HG03025 (cell line): ENCODE measurements around the gene NUDT15.
"Not testable (repeated sequence)": the region's sequence is repeated elsewhere in the genome, so short reads cannot be mapped to it uniquely, and the experiment has no call there.

Experiments
- ATAC-seq: cut with Tn5 transposase; IDR thresholded peaks from one replicate; pipeline ENCODE4 v1.9.1; 2021; ENCODE audit warnings: mild to moderate bottlenecking, moderate library complexity; ENCODE audit not compliant: unreplicated experiment, low FRiP score

The NUDT15 gene

DNA sequence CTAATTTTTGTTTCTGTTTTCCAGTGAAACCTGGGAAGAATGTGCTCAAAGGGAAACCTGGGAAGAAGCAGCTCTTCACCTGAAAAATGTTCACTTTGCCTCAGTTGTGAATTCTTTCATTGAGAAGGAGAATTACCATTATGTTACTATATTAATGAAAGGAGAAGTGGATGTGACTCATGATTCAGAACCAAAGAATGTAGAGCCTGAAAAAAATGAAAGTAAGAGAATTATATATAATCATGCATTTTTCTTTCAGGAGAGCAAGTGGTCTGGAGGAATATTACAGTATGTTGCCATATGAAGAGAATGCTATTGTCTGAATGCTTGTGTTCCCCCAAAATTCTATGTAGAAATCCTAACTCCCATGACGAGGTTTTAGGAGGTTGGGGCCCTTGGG, 3.4 kb downstream of the NUDT15 start:
- no peak for ATAC-seq

- ATAC-seq = no peak
Measured at GRCh38 chr13:48042894-48043293, 5.4 kb downstream of the NUDT15 start.

DNA sequence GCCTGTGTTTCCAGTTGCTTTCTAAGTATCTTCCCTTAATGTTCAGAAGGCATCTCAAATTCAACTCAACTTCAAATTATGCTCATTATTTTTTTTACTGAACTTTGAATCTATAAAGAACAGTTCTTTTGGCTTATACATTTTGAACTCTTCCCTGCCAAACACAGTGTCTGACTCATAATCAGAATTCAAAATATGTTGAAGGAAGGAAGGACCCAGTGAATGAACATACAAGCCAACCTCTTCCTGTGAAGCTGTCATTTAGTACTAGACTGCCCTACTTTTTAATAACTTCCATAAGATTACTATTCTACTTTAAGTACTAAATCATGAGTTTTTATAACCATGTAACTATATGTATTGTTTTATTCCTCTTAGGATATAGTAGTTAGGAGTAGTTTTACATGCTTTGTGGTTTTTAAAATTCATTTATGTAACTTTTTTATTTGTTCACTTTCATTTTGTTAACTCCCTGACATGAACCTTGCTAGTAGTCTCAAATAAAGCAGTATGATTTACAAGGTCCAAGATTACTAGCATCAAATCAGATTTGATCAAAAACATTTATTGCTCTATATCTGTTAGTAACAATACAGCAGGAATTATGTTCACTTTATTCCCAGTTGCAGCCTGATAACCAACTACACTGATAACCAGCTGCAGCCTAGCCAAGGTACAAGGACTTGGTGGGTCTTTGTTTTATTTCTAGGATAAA, 6.4 kb downstream of the NUDT15 start:
- no peak for ATAC-seq

DNA sequence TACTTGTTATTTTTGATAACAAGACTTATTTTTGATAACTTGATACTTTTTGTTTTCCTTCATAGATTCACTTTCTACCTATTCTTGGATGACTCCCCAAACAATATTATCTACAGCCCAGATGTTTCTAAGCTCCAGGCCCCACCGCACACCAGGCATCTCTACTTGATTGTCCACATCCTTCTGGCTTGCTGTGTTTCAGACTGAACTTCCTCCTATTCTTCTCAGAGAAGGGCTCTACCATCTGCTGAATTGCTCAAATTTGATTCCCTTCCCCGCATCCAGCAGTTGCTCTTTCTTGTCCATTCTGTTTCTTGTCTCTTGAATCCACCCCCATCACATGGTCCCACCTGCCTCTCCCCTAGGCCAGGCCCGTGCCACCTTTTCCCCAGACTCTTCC, 13.0 kb downstream of the NUDT15 start:
- no peak for ATAC-seq

DNA sequence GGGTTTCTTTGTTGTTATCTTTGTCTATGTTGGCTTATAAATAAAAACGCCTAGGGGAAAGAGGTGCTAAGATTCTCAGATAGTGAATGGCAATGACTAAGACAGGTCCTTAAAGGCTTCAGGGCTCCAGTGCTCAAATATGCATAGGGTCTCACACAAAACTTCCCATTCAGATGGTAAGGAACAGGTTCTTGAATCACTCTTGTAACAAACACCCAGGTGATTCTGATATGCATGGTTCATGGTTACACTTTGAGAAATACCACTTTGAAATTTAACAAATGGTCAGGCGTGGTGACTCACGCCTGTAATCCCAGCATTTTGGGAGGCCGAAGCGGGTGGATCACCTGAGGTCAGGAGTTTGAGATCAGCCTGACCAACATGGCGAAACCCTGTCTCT, 17.1 kb downstream of the NUDT15 start:
- ATAC-seq = no peak

GRCh38 chr13:48055712-48056111, 18.2 kb downstream of the NUDT15 start:
- ATAC-seq = no peak

GRCh38 chr13:48058536-48058935, 21.0 kb downstream of the NUDT15 start:
- not testable (repeated sequence) for ATAC-seq

- ATAC-seq = not testable (repeated sequence)
Measured at GRCh38 chr13:48059951-48060350, 22.4 kb downstream of the NUDT15 start.

DNA sequence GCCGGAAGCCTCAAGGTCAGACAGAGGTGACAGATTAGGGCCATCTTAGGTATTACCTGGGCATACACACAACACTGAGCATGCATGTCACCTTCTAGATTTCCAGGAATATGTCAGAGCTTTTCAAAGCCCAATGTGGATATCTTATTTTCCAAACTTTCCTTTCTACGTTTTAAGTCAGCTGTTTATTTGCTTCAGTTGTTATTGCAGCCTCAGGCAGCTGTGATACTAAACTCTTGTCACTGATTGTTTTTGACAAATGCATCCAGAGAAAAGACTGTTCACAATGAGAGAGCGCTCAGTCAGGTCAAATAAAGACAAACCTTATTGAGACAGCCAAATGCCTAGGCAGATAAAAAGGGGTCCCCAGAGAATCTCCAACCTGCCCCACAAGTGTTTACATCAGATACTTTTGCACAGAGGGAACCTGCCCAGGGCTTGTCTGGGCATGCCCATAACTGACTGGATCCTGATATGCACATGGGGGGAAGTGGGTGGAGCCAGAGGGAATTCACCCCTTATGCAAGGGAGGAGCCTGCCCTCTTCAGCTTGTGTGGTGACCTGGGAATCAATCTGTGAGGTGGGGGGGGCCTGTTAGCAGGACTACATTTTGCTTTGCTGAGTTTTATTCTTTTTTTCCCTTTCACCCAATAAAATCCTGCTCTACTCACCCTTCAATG, 28.9 kb downstream of the NUDT15 start:
- ATAC-seq = no peak

- no peak for ATAC-seq
Measured at GRCh38 chr13:48068036-48068435, 30.5 kb downstream of the NUDT15 start.

DNA sequence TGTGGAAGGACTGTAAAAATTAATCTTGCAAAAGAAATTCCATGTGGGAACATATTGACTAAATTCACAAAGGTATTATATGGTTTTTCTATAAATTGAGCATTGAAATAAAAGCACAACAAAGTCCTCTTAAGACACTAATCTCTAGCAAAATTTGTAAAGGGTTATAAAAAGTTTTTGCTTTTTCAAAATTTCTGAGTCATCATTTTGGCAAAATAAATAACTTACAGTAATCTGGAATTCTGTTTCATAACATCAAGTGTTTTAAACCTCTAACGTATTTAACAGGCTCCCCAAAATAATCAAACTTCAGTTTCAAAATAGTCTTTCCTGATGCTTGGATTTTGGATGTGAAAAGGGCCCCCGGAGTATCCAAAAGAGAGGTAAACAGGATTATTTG, 31.4 kb downstream of the NUDT15 start:
- no peak for ATAC-seq

DNA sequence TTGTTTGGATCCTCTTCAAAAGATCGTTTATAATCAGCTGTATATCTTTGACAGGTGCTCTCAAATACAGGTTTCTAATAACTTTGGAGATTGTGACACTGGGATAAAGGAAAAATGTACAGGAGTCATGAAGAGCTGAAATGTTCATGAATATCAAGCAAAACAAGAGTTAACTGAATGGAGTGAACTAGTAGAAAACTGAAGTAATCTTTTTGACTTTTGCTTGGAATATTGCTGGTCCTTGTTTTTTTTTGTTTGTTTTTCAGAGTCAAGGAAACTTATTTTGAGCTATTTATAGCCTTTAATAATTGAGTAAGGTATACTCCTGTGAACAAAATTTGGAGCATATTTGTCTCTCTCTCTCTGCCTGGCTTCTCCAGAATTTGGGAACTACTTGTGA, 32.0 kb downstream of the NUDT15 start:
- no peak for ATAC-seq

DNA sequence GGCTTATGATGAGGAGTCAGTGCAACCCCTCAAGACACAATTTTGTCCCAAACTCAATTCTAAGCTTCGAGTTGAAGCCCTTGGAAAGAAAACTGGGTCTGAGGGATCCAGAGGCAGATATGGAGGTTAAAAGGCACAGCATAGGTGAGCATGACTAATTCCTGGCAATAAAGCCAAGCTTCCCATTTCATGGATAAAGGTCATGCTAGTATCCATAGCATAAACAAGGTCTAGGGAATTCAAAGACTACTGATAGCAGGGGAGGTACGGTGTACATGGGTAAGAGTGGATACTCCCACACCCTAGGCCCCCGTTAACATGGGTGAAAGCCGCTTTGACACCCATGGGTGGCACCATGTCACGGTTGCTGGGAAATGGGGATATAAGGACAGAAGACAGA, 33.4 kb downstream of the NUDT15 start:
- ATAC-seq = no peak

DNA sequence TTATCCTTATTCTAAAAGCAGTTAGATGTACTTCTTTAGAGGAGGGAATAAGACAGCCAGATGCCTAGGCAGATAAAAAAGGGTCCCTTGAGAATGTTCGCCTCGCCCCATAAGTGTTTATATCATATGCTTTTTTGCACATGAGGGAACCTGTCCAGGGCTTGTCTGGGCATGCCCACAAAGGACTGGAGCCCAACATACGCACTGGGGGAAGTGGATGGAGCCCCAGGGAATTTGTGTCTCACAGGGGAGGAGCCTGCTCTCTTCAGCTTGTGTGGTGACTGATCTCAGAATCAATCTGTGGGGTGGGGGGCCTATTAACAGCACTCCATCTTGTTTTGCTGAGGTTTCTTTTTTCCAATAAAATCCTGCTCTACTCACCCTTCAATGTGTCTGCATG, 34.8 kb downstream of the NUDT15 start:
- no peak for ATAC-seq

DNA sequence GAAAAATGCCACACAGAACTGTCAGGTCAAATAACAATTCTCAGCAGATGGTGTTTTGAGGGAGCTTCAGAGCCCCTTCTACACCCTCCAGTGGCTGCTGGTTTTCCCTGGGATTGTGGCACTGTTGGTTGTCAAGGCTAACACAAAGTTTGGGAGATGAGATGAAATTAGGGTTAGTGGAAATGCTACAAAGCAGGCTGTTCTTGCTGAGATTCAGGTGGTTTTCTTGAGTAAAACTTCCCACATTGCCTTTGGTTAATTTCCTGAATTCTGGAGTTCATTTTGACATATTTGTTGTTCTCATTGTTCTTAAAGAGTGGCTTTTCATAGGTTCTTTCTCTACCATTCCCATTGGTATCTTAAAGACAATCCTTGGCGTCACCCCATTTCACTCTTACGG, 35.3 kb downstream of the NUDT15 start:
- ATAC-seq = no peak

DNA sequence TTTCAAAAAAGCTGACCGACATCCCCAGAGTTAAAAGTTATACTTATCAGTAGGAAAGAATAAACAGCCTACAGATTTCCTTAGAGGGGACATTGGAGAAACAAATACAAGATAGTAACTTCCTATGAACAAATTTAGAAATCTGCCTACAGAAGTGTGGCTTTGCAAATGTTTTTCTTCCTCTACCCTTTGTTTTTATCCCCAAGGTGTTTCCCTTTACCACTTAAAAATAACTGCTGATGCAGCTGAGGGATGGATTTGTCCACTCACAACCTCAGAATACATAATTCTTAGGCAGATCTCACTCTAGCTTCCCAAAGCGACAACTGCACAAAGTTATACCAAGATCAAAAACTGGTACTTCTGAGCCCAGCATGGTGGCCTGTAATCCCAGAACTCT, 36.5 kb downstream of the NUDT15 start:
- ATAC-seq = no peak

DNA sequence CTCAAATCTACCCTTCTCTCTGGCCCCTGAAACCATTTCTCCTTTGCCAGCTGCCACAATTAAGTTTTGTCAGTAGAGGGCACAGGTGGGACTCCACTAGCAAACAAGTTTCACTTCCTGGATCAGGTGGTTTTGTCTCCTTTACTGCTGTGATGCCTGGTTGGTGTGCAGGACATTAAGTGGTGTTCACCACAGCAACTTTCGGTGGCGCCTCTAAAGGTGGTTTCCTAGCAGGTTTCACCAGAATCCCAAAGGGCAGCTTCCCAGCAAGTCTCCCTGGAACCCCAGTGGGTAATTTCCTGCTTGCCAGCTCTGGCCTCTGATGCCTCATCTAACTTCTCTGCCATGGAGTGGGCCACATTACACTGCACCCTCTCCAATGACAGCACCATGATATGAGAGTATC, 40.7 kb downstream of the NUDT15 start:
- peak; percentile 96 for ATAC-seq

GRCh38 chr13:48081739-48082138, 44.2 kb downstream of the NUDT15 start:
- no peak for ATAC-seq

DNA sequence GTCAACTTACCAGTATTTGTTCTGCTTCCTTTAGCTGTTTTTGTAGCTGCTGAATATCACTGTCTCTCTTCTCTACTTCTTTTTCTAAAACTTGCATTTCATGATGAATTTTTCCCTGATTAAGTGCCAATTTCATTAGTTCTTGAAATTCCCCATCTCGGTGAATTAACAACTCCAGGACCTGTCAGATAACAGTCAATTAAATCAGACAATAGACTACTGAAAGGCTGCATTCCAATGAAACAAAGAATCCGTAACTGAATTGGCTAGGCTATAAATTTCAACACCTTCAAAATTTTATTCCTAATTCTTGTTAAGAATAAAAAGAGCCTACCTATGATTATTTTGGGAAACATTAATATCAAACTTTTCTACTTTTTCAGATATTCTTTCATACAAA, 48.7 kb downstream of the NUDT15 start:
- no peak for ATAC-seq

- ATAC-seq = no peak
Measured at GRCh38 chr13:48093588-48093987, 56.1 kb downstream of the NUDT15 start.

DNA sequence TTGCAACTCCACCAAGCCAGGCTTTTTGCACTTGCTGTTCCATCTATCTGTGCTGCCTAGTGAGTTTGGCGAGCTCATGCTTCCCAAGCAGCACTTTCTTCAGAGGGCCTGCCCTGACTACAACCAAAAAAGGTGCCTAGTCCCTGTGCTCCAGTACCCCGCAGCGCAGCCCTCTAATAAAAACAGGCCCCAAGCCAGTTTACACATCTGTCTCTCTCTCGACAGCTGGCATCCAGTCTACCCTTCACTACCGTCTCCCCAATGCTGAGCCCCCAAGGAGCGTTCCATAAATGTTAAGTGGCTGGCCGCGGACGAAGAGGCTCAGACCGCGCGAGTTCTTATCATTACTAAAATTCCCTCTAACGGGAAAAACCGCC, 56.9 kb downstream of the NUDT15 start:
- ATAC-seq = peak; percentile 24

DNA sequence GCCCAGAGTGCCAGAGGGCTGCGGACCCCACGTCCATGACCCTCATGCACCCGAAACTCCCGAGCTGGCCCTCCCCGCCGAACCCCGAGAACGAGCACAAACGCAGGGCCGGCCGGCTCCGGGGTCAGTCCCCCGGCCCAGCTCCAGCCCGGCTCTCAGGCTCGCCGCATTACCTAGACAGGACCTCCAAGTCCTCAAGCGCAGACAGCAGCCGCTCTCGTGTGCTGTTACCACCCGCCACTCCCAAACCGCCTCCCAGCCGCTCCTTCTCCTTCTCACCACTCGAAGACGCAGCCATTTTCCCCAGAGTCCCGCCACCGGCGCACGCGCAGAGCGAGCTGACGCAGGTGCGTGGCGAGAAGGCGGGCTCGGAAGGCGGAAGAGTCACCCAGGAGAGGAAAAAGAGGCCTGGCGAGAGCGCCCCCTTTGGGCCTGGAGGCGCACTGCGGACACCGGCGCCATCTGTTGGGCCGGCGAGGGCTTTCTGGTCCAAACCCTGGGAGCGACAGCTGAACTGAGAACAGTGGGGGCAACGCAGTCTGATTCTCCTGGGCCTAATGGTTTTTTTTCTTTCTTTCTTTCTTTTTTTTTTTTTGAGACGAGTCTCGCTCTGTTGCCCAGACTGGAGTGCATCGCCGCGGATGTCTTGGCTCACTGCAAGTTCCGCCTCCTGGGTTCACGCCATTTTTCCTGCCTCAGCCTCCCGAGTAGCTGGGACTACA, 57.4 kb downstream of the NUDT15 start, which contains the start of gene MED4:
MED4 (minus strand) TSS at position 324 of the 722 bp plus-strand sequence; CDS start at position 298, 26 bp downstream.
- ATAC-seq = peak; percentile 90
